Hepatic stellate cell (primary cell): Measurements from ENCODE around the gene POLDIP3.
A peak's percentile ranks its signal among the peaks of the same experiment; 100 is the strongest.

Experiments
- DNase-seq: peaks from one replicate; pipeline ENCODE4 v3.0.0; 2011; ENCODE audit warnings: low spot score

POLDIP3 gene

DNA sequence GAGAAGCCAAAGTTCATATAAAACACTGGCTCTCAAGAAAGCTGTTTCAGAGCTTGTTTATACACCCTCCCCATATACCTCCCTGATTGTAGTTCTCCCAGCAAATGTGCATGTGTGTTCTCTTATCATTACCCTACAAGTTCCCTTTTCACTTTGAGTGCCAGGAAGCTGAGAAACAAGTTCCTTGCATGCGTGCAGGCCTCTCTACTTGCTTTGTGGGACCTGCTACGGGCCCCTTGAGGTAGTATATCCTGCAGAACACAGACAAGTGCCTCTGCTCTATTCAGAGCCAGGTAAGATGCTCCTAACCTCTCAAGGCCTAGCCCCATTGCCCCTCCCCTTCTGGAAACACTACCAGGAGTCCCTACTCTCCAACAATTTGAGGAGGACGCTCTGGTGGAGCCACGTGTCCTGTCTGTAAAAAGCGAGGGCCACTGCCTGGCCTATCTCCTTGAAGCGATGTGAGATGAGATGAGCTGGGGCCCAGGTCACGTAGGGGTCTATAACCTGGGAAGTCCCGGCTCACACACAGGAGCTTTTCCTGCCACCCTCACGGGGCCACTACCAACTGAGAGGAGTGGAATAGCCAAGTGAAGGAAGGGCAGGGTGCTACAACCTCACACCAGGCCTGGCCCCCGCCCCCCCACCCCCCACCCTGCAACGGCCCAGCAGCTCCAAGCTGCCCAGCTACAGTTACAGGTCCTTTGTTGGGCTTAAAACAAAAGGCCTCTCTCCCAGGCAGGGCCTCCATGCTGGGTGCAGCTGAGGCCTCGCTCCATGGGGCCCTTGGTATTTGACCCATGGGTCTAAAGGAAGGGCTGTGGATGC is 28.3 kb upstream of the POLDIP3 start:
- DNase-seq, result no peak

- no peak for DNase-seq
Measured at GRCh38 chr22:42641801-42642413, 27.2 kb upstream of the POLDIP3 start.

GRCh38 chr22:42639541-42640241 is 25.0 kb upstream of the POLDIP3 start:
- no peak for DNase-seq

DNA sequence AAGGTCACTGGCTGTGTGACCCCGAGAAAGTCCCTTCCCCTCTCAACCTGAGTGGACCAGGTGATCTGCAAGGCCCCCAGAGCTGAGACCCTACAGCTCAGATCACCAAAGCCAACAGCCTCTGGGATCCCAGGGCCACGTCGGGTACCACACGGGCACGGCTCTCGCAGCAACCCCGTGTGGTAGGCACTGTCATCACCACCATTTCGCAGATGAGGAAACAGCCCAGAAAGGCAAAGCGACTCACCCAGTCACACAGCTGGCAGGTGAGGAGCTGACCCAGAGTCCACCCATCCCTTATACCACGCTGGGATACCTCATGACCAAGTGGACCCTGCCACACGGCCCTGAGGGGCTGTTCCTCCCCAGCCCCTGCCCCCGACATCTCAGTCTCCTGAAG is 22.9 kb upstream of the POLDIP3 start:
- no peak for DNase-seq

- no peak for DNase-seq
Measured at GRCh38 chr22:42636506-42636905, 21.8 kb upstream of the POLDIP3 start.

GRCh38 chr22:42635531-42635930 is 20.8 kb upstream of the POLDIP3 start:
- DNase-seq, result peak; percentile 95

- no peak for DNase-seq
Measured at GRCh38 chr22:42633013-42633412, 18.3 kb upstream of the POLDIP3 start.

DNA sequence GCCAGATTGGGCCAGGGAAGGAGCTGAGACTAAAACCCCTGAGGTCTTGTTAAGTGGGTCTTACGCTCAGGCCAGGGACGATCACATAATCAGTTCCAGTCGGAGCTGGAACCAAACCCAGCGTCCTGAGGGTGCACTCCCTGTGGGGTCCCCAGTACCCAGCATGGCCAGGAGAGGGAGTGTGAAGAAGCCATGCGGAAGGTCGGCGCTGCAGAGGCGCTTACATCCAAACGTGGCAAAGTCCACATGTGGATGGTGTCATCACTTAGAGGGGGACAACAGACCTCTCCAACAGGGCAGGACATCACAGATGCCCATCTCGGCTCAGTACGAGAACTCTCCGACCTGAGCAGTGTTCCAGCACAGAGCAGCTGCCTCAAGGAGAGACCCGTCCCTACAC is 17.4 kb upstream of the POLDIP3 start:
- DNase-seq, result no peak

GRCh38 chr22:42630901-42631602 is 16.4 kb upstream of the POLDIP3 start:
- no peak for DNase-seq

GRCh38 chr22:42630211-42630610 is 15.5 kb upstream of the POLDIP3 start:
- no peak for DNase-seq

DNA sequence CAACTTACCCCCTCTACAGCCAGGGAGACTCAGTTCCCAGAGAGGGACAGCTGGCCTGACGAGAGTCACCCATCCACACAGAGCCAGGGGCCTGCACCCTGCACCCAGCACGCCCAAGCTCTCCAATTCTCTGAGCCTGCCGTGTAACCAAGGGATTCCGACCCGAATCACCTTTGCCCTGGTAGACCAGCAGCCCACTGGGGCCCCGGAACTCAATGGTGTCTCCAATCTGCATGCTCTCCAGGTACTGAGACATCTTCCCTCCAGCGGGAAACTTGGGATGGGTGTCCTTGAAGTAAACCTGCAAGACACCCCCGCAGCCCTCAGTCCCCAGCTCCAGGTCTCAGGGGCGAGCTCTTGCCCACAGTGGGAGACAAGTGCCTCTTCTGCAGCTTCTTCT is 13.3 kb upstream of the POLDIP3 start:
- DNase-seq, result no peak

DNA sequence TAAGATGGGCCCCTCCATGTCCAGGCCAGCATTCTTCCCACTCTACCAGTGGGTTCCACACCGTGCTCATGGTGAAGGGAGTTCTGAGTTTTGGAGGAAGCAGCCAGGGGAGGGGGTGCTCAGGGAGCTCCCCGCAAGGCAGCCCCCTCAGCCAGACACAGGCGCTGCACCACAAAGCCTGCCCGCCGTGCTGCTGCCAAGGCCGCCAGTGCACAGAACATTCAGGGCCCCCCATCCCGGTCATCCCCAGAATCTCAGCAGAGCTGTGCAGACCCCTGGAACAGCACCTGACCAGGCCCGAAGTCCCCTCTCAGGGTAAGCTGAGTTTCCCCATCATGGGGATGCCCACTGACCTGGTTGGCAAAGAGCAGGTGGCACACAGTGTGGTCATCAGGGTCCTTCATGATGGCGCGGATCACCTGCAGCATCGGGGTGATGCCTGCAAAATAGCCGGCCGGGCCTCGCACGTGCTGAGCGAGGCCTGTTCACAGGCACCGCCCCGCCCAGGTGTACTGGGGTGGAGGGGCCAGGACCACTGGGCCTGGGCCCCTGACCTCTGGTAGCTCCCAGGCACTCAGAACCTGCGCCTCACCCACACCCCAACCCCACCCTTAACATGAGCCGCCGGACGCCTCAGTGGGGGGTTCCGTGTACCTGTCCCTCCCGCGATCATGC is 12.4 kb upstream of the POLDIP3 start:
- no peak for DNase-seq

GRCh38 chr22:42626431-42626830 is 11.7 kb upstream of the POLDIP3 start:
- no peak for DNase-seq

DNA sequence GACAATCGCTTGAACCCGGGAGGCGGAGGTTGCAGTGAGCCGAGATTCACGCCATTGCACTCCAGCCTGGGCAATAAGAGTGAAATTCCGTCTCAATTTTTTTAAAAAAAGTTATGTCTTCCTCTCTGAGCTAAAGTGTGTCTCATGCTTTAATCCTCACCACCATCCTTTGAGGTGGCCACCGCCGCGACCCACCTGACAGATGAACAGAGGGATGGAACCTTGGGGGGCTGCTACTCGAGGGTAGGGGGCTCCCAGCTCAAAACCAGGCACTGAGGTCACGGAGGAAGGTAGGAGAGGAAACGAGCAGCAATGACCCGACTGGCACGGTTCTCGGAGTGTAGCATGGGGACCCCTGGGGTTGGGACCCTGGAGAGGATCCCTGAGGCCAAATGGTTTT is 10.7 kb upstream of the POLDIP3 start:
- DNase-seq, result no peak

GRCh38 chr22:42624551-42625106 is 9.9 kb upstream of the POLDIP3 start:
- no peak for DNase-seq

GRCh38 chr22:42623756-42624441 is 9.2 kb upstream of the POLDIP3 start:
- DNase-seq, result no peak

- no peak for DNase-seq
Measured at GRCh38 chr22:42623301-42623751, 8.6 kb upstream of the POLDIP3 start.

- no peak for DNase-seq
Measured at GRCh38 chr22:42622061-42622710, 7.5 kb upstream of the POLDIP3 start.

GRCh38 chr22:42621505-42622002 is 6.9 kb upstream of the POLDIP3 start:
- peak; percentile 88 for DNase-seq

DNA sequence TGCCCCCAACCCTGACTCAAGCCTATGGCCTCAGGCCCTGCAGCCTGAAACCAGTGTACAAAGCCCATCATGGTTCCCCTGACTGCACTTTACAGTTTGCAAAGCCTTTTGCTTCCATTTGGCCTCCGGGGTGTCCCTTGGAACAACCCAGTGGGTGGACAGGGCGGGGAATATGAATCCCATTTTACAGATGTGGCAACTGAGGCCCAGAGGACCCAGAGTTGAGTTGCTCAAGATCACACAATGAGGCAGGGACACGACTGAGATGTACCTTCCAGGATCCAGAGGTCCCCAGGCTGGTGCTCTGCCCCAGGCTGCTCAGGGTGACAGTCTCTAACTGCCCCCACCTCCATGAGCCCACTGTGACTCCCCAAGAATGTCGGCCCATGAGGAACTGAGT is 5.4 kb upstream of the POLDIP3 start:
- no peak for DNase-seq
